MM.1S (cell line): ENCODE data around the gene UPP2.

ENCODE experiments used
- CTCF ChIP-seq: fragments of 300-600 bp; sonication (generic); IDR thresholded peaks from 2 replicates; pipeline ENCODE4 v1.5.1; 2016; ENCODE audit warnings: antibody characterized with exemption, low read length, mixed read lengths
- EZH2 ChIP-seq: fragments of 300-600 bp; sonication (generic); optimal IDR thresholded peaks from 2 replicates; pipeline ENCODE3; 2017; ENCODE audit warnings: low read depth, mild to moderate bottlenecking, antibody characterized with exemption, low read length, mixed read lengths

GRCh38 chr2:158144914-158145625 is 43.4 kb downstream of the UPP2 start:
- no peak for TF ChIP-seq EZH2
- TF ChIP-seq CTCF, result no peak
